Natural killer cell treated with Interleukin-12 subunit alpha and Interleukin-12 subunit beta and Interleukin-15 and Interleukin-18, amount 100 ng/mL, for 72 hours (primary cell): ENCODE measurements around the gene DCBLD1. TPM values are rescaled to one million over a fixed set of nuclear protein-coding genes. Genes with fewer than 3 reads are reported as not detected.
A peak's percentile ranks its signal among the peaks of the same experiment; 100 is the strongest.

Experiments used
- ATAC-seq, 2 donors: fragments of 150-1000 bp; cut with Tn5 transposase in 1 of 2; sonication (Bioruptor Pico), chemical (Tn5 transposase) in 1 of 2; 2 replicates each; pipeline ENCODE4 v1.10.0; 2021
- DNase-seq: peaks from one replicate; pipeline ENCODE4 v3.0.0; 2022; ENCODE audit warnings: low spot score
- H3K27ac Mint-ChIP-seq, 2 donors: 1 replicate in 1 of 2; 2 replicates in 1 of 2; pipeline ENCODE4 v1.8.0; 2022; ENCODE audit warnings: mixed read lengths in 2 of 2, mild to moderate bottlenecking in 1 of 2, moderate library complexity in 1 of 2
- H3K27me3 Mint-ChIP-seq, 2 donors: 1 replicate in 1 of 2; 2 replicates in 1 of 2; pipeline ENCODE4 v1.8.0; 2022; ENCODE audit warnings: mixed read lengths in 2 of 2
- H3K36me3 Mint-ChIP-seq: one replicate; pipeline ENCODE4 v1.8.0; 2022; ENCODE audit warnings: mixed read lengths
- H3K4me1 Mint-ChIP-seq, 2 donors: 1 replicate in 1 of 2; 2 replicates in 1 of 2; pipeline ENCODE4 v1.8.0; 2022; ENCODE audit warnings: low read depth in 2 of 2, mixed read lengths in 2 of 2, mild to moderate bottlenecking in 1 of 2
- H3K4me3 Mint-ChIP-seq: one replicate; pipeline ENCODE4 v1.8.0; 2022; ENCODE audit warnings: mixed read lengths
- H3K9me3 Mint-ChIP-seq: 2 replicates; pipeline ENCODE4 v1.8.0; 2022; ENCODE audit warnings: mixed read lengths
- total RNA-seq, 2 donors: library from RNA; stranded (reverse); gene quantifications; one replicate each; pipeline ENCODE4 v1.2.3, GENCODE V29; 2022

Gene DCBLD1
- total RNA-seq, 2 donors from 2014 or later = 11.5 to 14.9 TPM

GRCh38 chr6:117533775-117534174 lies 51.3 kb downstream of the DCBLD1 start:
- no peak for ATAC-seq
- DNase-seq = no peak
- Mint-ChIP-seq H3K27ac (no peak overlapping the region), H3K4me1 (peaks cover 5 to 11% of the 10 kb centered on the region in 2 donors), H3K9me3 (no peaks in the 10 kb centered on the region), H3K4me3 (no peak overlapping the region), H3K36me3 (peaks cover 5% of the 10 kb centered on the region), H3K27me3 (no peaks in the 10 kb centered on the region)

DNA sequence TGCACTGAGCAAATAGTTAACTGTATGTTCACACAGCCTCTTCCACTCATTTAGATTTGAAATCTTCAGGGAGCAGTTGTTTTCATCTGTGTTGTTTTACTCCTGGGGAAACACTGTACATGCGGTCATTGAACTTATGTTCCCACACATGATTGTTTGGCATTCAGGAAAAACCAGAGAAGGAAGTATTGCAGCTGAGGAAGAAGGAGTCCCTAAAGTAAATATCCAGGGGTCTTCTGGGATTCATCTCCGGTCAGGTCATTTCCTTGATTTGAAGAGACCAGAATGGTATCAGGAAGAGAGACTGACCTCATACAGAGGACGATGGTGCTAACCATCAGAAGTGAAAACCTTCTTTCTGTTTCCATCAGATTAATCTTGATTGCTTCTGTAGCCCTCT lies 52.5 kb downstream of the DCBLD1 start:
- DNase-seq (no peak), ATAC-seq (no peak)
- H3K4me1 Mint-ChIP-seq = peaks cover 5 to 12% of the 10 kb centered on the region in 2 donors
- H3K36me3 Mint-ChIP-seq = peaks cover 5% of the 10 kb centered on the region
- no peaks in the 10 kb centered on the region for H3K27me3 Mint-ChIP-seq
- H3K9me3 Mint-ChIP-seq = no peaks in the 10 kb centered on the region
- no peak overlapping the region for H3K4me3 Mint-ChIP-seq
- no peak overlapping the region for H3K27ac Mint-ChIP-seq

DNA sequence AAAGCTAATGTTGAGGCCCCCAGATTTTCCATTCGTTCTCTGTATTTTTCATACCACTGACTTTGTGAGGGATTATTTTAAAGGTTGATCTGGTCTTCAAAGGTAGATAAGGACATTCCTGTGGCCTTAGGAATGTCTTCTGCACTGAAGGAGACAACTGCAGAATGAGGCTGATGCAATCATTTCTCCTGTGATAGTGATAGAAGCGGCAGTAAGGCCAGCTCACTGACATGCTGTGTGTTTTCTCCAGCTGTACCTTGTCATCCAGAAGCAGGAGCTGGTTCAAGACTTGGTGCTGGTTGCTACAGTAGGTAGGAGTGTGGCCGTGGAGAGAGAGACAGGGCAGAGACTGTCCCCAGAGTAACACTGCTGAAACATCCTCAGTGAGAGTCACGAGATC lies 53.8 kb downstream of the DCBLD1 start:
- Mint-ChIP-seq H3K4me1 (peaks cover 5 to 11% of the 10 kb centered on the region in 2 donors), H3K9me3 (no peaks in the 10 kb centered on the region), H3K36me3 (peaks cover 12% of the 10 kb centered on the region), H3K27me3 (no peaks in the 10 kb centered on the region), H3K27ac (no peak overlapping the region), H3K4me3 (no peak overlapping the region)
- ATAC-seq (no peak), DNase-seq (no peak)

GRCh38 chr6:117538615-117539014 lies 56.1 kb downstream of the DCBLD1 start:
- H3K36me3 Mint-ChIP-seq = peaks cover 12% of the 10 kb centered on the region
- no peaks in the 10 kb centered on the region for H3K27me3 Mint-ChIP-seq

DNA sequence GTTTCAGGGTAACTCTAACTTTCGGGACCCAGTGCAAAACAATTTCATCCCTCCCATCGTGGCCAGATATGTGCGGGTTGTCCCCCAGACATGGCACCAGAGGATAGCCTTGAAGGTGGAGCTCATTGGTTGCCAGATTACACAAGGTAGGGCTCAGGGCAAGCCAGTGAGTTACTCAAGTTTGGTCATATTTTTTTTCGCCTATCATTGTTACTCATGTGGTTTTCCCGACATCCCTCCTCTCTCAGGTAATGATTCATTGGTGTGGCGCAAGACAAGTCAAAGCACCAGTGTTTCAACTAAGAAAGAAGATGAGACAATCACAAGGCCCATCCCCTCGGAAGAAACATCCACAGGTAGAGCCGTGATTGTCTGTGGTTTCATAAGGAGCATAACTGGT lies 58.2 kb downstream of the DCBLD1 start:
- Mint-ChIP-seq H3K4me1 (peaks cover 5 to 10% of the 10 kb centered on the region in 2 donors), H3K9me3 (no peaks in the 10 kb centered on the region), H3K27me3 (no peaks in the 10 kb centered on the region), H3K36me3 (peaks cover 12% of the 10 kb centered on the region), H3K4me3 (no peak overlapping the region), H3K27ac (no peak overlapping the region)
- ATAC-seq = peak in 1 of 2 donors; percentile 48
- no peak for DNase-seq

More at GRCh38 chr6:117538615-117539014, 56.1 kb downstream of the DCBLD1 start:
- Mint-ChIP-seq H3K4me3 (no peak overlapping the region), H3K4me1 (peaks cover 5 to 10% of the 10 kb centered on the region in 2 donors), H3K27ac (no peak overlapping the region), H3K9me3 (no peaks in the 10 kb centered on the region)
- DNase-seq (no peak), ATAC-seq (no peak)

GRCh38 chr6:117542493-117542892 lies 60.0 kb downstream of the DCBLD1 start:
- no peak overlapping the region for H3K4me3 Mint-ChIP-seq
- peaks cover 17 to 20% of the 10 kb centered on the region in 2 donors for H3K4me1 Mint-ChIP-seq
- H3K9me3 Mint-ChIP-seq = no peaks in the 10 kb centered on the region
- peaks cover 12% of the 10 kb centered on the region for H3K36me3 Mint-ChIP-seq
- ATAC-seq (no peak), DNase-seq (no peak)
- no peak overlapping the region for H3K27ac Mint-ChIP-seq
- no peaks in the 10 kb centered on the region for H3K27me3 Mint-ChIP-seq

DNA sequence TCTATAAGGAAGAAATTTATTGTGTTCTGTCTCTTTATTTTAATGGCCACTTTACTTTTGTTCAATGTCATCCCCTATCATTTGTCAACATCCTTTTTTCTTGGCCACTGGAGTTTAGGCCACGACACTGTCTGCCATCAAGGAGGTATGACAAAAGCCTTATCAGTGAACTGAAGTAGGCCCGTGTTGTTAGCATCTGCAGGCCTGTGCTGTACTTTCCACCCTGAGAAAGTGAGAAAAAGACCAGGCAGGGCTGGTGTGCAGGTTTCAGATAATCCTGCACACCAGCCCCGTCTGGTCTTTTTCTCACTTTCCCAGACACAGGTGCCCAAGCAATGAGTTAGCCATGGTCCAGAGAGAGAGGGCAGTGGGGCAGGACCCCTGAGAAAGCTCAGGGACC lies 62.2 kb downstream of the DCBLD1 start:
- Mint-ChIP-seq H3K27me3 (no peaks in the 10 kb centered on the region), H3K9me3 (no peaks in the 10 kb centered on the region), H3K27ac (no peak overlapping the region), H3K4me1 (peaks cover 26 to 32% of the 10 kb centered on the region in 2 donors), H3K4me3 (no peak overlapping the region), H3K36me3 (peaks cover 8% of the 10 kb centered on the region)
- no peak for DNase-seq
- no peak for ATAC-seq

DNA sequence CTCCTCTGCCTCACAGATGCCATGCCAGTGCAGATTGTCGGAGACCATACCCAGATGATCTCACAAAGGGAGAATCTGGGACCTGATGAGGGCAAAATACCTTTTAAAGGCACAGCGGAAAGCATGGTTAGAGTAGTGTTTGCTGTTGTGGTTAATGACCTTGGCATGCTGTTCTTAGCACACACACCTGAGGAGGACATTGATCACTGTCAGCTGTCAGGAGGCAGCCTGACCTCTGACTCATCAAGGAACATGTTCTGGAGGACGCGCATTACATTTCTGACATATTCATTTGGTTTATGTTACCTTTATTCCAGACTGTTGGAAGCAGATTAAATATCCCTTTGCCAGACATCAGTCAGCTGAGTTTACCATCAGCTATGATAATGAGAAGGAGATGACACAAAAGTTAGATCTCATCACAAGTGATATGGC lies 62.7 kb downstream of the DCBLD1 start:
- ATAC-seq (no peak), DNase-seq (no peak)
- H3K36me3 Mint-ChIP-seq = peaks cover 5% of the 10 kb centered on the region
- no peak overlapping the region for H3K27ac Mint-ChIP-seq
- no peaks in the 10 kb centered on the region for H3K9me3 Mint-ChIP-seq
- H3K27me3 Mint-ChIP-seq = no peaks in the 10 kb centered on the region
- peaks cover 29 to 36% of the 10 kb centered on the region in 2 donors for H3K4me1 Mint-ChIP-seq
- no peak overlapping the region for H3K4me3 Mint-ChIP-seq

DNA sequence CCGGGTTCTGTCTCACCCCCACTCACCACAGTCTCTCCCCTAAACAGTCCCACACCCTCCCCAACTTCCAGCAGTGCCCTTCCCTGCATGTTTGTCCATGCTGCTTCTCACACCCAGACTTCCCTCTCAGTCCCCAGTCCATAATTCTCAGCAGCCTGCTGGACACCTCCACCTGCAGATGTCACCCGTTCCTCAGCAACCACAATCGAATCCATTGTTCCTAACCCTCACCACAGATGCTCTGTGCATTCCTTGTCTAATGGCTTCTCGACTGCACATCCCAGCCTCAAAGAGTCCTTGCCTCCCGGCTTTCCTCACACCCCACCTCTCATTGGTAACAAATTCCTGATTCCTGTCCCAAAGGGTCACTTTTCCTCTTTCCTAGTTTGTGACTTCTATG lies 64.2 kb downstream of the DCBLD1 start:
- Mint-ChIP-seq H3K27me3 (no peaks in the 10 kb centered on the region), H3K4me3 (peak overlapping the region; percentile 29), H3K27ac (peak overlapping the region in 1 of 2 donors; percentile 1), H3K36me3 (no peaks in the 10 kb centered on the region), H3K9me3 (no peaks in the 10 kb centered on the region), H3K4me1 (peaks cover 35 to 46% of the 10 kb centered on the region in 2 donors)
- no peak for ATAC-seq
- no peak for DNase-seq

DNA sequence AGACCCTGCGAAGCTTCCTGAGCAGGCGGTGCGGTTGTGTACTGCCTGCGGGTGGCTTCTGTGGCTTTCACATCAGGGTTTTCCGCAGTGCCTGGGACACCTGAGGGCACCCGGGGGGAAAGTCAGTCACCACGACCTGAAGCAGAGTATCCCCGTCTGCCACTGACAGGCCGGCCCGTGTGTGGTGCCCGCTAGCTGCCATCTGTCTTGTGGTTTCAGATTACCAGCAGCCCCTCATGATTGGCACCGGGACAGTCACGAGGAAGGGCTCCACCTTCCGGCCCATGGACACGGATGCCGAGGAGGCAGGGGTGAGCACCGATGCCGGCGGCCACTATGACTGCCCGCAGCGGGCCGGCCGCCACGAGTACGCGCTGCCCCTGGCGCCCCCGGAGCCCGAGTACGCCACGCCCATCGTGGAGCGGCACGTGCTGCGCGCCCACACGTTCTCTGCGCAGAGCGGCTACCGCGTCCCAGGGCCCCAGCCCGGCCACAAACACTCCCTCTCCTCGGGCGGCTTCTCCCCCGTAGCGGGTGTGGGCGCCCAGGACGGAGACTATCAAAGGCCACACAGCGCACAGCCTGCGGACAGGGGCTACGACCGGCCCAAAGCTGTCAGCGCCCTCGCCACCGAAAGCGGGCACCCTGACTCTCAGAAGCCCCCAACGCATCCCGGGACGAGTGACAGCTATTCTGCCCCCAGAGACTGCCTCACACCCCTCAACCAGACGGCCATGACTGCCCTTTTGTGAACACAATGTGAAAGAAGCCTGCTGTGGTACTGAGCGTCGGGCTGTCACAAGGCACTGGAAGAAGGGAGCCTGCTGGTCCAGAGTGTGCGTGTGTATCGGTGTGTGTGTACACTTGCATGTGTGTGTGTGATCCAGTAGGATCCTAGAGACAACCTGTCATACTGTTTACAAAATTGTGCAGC lies 65.5 kb downstream of the DCBLD1 start:
- H3K27me3 Mint-ChIP-seq = no peaks in the 10 kb centered on the region
- no peaks in the 10 kb centered on the region for H3K36me3 Mint-ChIP-seq
- peak; percentile 67 for DNase-seq
- peak; percentile 65 to 80 for ATAC-seq
- H3K27ac Mint-ChIP-seq = peak overlapping the region; percentile 84 to 88
- H3K4me3 Mint-ChIP-seq = peak overlapping the region; percentile 86
- no peaks in the 10 kb centered on the region for H3K9me3 Mint-ChIP-seq
- H3K4me1 Mint-ChIP-seq = peaks cover 35 to 46% of the 10 kb centered on the region in 2 donors

GRCh38 chr6:117548797-117549301 lies 66.4 kb downstream of the DCBLD1 start:
- ATAC-seq = peak; percentile 62 to 75
- Mint-ChIP-seq H3K27me3 (no peaks in the 10 kb centered on the region), H3K36me3 (no peaks in the 10 kb centered on the region), H3K4me1 (peaks cover 35 to 46% of the 10 kb centered on the region in 2 donors), H3K9me3 (no peaks in the 10 kb centered on the region), H3K4me3 (peak overlapping the region; percentile 86), H3K27ac (peak overlapping the region; percentile 84 to 88)
- DNase-seq = no peak

GRCh38 chr6:117549611-117550010 lies 67.1 kb downstream of the DCBLD1 start:
- peaks cover 35 to 46% of the 10 kb centered on the region in 2 donors for H3K4me1 Mint-ChIP-seq
- peak overlapping the region; percentile 84 to 88 for H3K27ac Mint-ChIP-seq
- H3K36me3 Mint-ChIP-seq = no peaks in the 10 kb centered on the region
- no peaks in the 10 kb centered on the region for H3K9me3 Mint-ChIP-seq
- ATAC-seq = peak in 1 of 2 donors; percentile 37
- peak overlapping the region; percentile 86 for H3K4me3 Mint-ChIP-seq
- no peak for DNase-seq
- no peaks in the 10 kb centered on the region for H3K27me3 Mint-ChIP-seq

DNA sequence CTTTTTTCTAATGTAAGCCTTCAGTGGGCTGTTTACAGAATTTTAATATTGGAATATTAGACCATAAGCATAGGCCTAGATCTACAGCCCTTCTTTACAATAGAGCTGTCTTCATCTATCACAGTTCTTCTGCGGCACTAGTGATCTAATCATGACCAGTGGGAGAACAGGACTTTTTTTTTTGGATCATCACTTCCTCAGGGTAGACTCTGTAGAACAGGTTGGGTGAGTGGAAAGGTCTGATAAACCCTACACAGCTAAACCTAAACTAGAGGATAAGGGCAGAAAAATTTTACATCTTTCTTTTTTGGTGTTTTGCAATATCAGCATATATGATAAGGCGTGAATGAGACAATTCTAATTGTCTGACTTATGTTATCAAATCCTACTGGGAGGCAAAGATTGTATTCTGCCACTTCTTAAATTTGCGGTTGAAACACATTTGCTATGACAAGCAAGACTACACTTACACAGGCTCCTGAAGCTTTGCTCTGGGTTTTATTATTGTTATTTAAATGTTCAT lies 67.7 kb downstream of the DCBLD1 start:
- Mint-ChIP-seq H3K4me1 (peaks cover 35 to 46% of the 10 kb centered on the region in 2 donors), H3K27me3 (no peaks in the 10 kb centered on the region), H3K9me3 (no peaks in the 10 kb centered on the region), H3K4me3 (peak overlapping the region; percentile 86), H3K27ac (peak overlapping the region; percentile 84 to 88), H3K36me3 (no peaks in the 10 kb centered on the region)
- ATAC-seq = no peak
- DNase-seq = no peak
